Astrocyte (in vitro differentiated cells and primary cell): Measurements from ENCODE around the gene NCEH1. TPM values are rescaled to one million over a fixed set of nuclear protein-coding genes. Genes with fewer than 3 reads are reported as not detected.
A peak's percentile ranks its signal among the peaks of the same experiment; 100 is the strongest.

Experiments
- DNase-seq: peaks from one replicate; pipeline ENCODE4 v3.0.0-alpha.2; 2010; ENCODE audit warnings: low read depth
- FAIRE-seq: peaks from 2 replicates; lab custom pipeline; 2011; peaks lifted over from hg19 to GRCh38; lab: Jason Lieb, UNC
- H2AFZ ChIP-seq: 2 replicates; pipeline ENCODE4 v1.6.0; 2012; ENCODE audit warnings: low read depth, low read length, inconsistent platforms
- H3K27ac ChIP-seq: 2 replicates; pipeline ENCODE4 v1.5.1; 2011; ENCODE audit warnings: low read depth, low read length, inconsistent platforms
- H3K27me3 ChIP-seq: 2 replicates; pipeline ENCODE4 v1.6.0; 2011; ENCODE audit warnings: low read length, inconsistent platforms; ENCODE audit not compliant: insufficient read depth
- H3K36me3 ChIP-seq: 2 replicates; pipeline ENCODE4 v1.5.1; 2011; ENCODE audit warnings: low read length, inconsistent platforms; ENCODE audit not compliant: insufficient read depth
- H3K4me1 ChIP-seq: 2 replicates; pipeline ENCODE4 v1.5.1; 2011; ENCODE audit warnings: low read length, inconsistent platforms; ENCODE audit not compliant: insufficient read depth
- H3K4me2 ChIP-seq: 2 replicates; pipeline ENCODE4 v1.6.0; 2012; ENCODE audit warnings: low read length, inconsistent platforms
- H3K4me3 ChIP-seq: 2 replicates; pipeline ENCODE4 v1.5.1; 2011; ENCODE audit warnings: low read depth, mild to moderate bottlenecking, low read length, inconsistent platforms; ENCODE audit not compliant: insufficient read depth
- H3K79me2 ChIP-seq: 2 replicates; pipeline ENCODE4 v1.6.0; 2012; ENCODE audit warnings: mild to moderate bottlenecking, low read length, inconsistent platforms; ENCODE audit not compliant: insufficient read depth
- H3K9ac ChIP-seq: 2 replicates; pipeline ENCODE4 v1.6.0; 2012; ENCODE audit warnings: mild to moderate bottlenecking, low read length, inconsistent platforms
- H3K9me3 ChIP-seq: 2 replicates; pipeline ENCODE4 v1.5.1; 2012; ENCODE audit warnings: low read depth, mild to moderate bottlenecking, low read length, inconsistent platforms; ENCODE audit not compliant: insufficient read depth
- H4K20me1 ChIP-seq: 2 replicates; pipeline ENCODE4 v1.6.0; 2012; ENCODE audit warnings: low read length, inconsistent platforms; ENCODE audit not compliant: insufficient read depth
- H3K27ac Mint-ChIP-seq: one replicate; pipeline ENCODE4 v1.8.0; 2021; ENCODE audit warnings: mild to moderate bottlenecking, mixed read lengths; ENCODE audit not compliant: unreplicated experiment
- H3K27me3 Mint-ChIP-seq: one replicate; pipeline ENCODE4 v1.8.0; 2021; ENCODE audit warnings: low read depth, mixed read lengths; ENCODE audit not compliant: unreplicated experiment
- H3K36me3 Mint-ChIP-seq: one replicate; pipeline ENCODE4 v1.8.0; 2021; ENCODE audit warnings: low read depth, mixed read lengths; ENCODE audit not compliant: unreplicated experiment
- H3K4me1 Mint-ChIP-seq: one replicate; pipeline ENCODE4 v1.8.0; 2021; ENCODE audit warnings: low read depth, mixed read lengths; ENCODE audit not compliant: unreplicated experiment
- H3K4me3 Mint-ChIP-seq: one replicate; pipeline ENCODE4 v1.8.0; 2021; ENCODE audit warnings: mild to moderate bottlenecking, moderate library complexity, mixed read lengths; ENCODE audit not compliant: unreplicated experiment
- H3K9me3 Mint-ChIP-seq: one replicate; pipeline ENCODE4 v1.8.0; 2021; ENCODE audit warnings: mild to moderate bottlenecking, mixed read lengths; ENCODE audit not compliant: unreplicated experiment
- CTCF ChIP-seq: IDR thresholded peaks from 2 replicates; pipeline ENCODE4 v1.5.1; 2011; ENCODE audit warnings: low read depth, mild to moderate bottlenecking, inconsistent platforms, low read length, moderate library complexity; ENCODE audit not compliant: insufficient read depth
- EZH2 ChIP-seq: IDR thresholded peaks from 2 replicates; pipeline ENCODE4 v1.6.1; 2012; ENCODE audit warnings: mild to moderate bottlenecking, low read length, inconsistent platforms; ENCODE audit not compliant: insufficient read depth
- total RNA-seq: library from RNA; stranded (reverse); gene quantifications from 2 replicates; pipeline ENCODE4 v1.2.1, GENCODE V29; 2021

Gene NCEH1
- total RNA-seq, 1 donor from 2014 or later: 14.1 TPM

GRCh38 chr3:172752651-172753050 lies 41.8 kb upstream of the NCEH1 start:
- Histone ChIP-seq H3K4me2 (peak overlapping the region; percentile 86), H3K36me3 (peaks cover 4% of the 10 kb centered on the region), H4K20me1 (no peaks in the 10 kb centered on the region), H3K79me2 (peaks cover 56% of the 10 kb centered on the region), H3K9ac (no peak overlapping the region), H2AFZ (no peak overlapping the region), H3K27ac (no peak overlapping the region), H3K27me3 (no peaks in the 10 kb centered on the region), H3K4me3 (no peak overlapping the region), H3K9me3 (no peaks in the 10 kb centered on the region), H3K4me1 (peaks cover 22% of the 10 kb centered on the region)
- Mint-ChIP-seq H3K27ac (no peak overlapping the region), H3K4me1 (peaks cover 9% of the 10 kb centered on the region), H3K27me3 (no peaks in the 10 kb centered on the region), H3K4me3 (no peak overlapping the region), H3K9me3 (no peaks in the 10 kb centered on the region), H3K36me3 (no peaks in the 10 kb centered on the region)
- DNase-seq: no peak
- no peak for TF ChIP-seq CTCF
- no peak for TF ChIP-seq EZH2
- FAIRE-seq: no peak

- H3K79me2 ChIP-seq: peaks cover 55% of the 10 kb centered on the region
- H3K36me3 ChIP-seq: peaks cover 4% of the 10 kb centered on the region
- no peaks in the 10 kb centered on the region for H4K20me1 ChIP-seq
- no peaks in the 10 kb centered on the region for H3K27me3 ChIP-seq
- H2AFZ ChIP-seq: peak overlapping the region; percentile 71
- no peaks in the 10 kb centered on the region for H3K9me3 Mint-ChIP-seq
- peak overlapping the region; percentile 86 for H3K4me2 ChIP-seq
- peak overlapping the region; percentile 96 for H3K9ac ChIP-seq
- DNase-seq: no peak
- no peak for TF ChIP-seq EZH2
- no peak for TF ChIP-seq CTCF
- H3K36me3 Mint-ChIP-seq: no peaks in the 10 kb centered on the region
- FAIRE-seq: peak; percentile 65
- peaks cover 9% of the 10 kb centered on the region for H3K4me1 Mint-ChIP-seq
- peak overlapping the region; percentile 94 for H3K27ac ChIP-seq
- H3K4me3 ChIP-seq: peak overlapping the region; percentile 84
- peak overlapping the region; percentile 99 for H3K4me3 Mint-ChIP-seq
- H3K9me3 ChIP-seq: no peaks in the 10 kb centered on the region
- H3K4me1 ChIP-seq: peaks cover 24% of the 10 kb centered on the region
- H3K27me3 Mint-ChIP-seq: no peaks in the 10 kb centered on the region
- peak overlapping the region; percentile 98 for H3K27ac Mint-ChIP-seq
These were observed 40.4 kb upstream of the NCEH1 start for GRCh38 chr3:172751175-172751704.
